Activated CD4-positive, alpha-beta T cell treated with anti-CD3 and anti-CD28 coated beads, Interleukin-2, amount 50 U/mL, for 4 hours (primary cell): ENCODE measurements around the gene PODN.

Experiments
- DNase-seq, 2 experiments: peaks; one replicate each; pipeline ENCODE4 v3.0.0-alpha.2; 2020

Gene PODN

GRCh38 chr1:53116933-53117600 is 55.1 kb downstream of the PODN start:
- DNase-seq = no peak

GRCh38 chr1:53117836-53118235 is 55.8 kb downstream of the PODN start:
- DNase-seq = no peak

GRCh38 chr1:53120659-53121058 is 58.6 kb downstream of the PODN start:
- DNase-seq = no peak

- DNase-seq = no peak
Measured at GRCh38 chr1:53121319-53122172, 59.5 kb downstream of the PODN start.

GRCh38 chr1:53122201-53122885 is 60.3 kb downstream of the PODN start:
- no peak for DNase-seq

- DNase-seq = no peak
Measured at GRCh38 chr1:53122961-53123413, 61.0 kb downstream of the PODN start.

- no peak for DNase-seq
Measured at GRCh38 chr1:53123453-53124140, 61.6 kb downstream of the PODN start.

GRCh38 chr1:53125122-53125521 is 63.1 kb downstream of the PODN start:
- DNase-seq = no peak

- DNase-seq = no peak
Measured at GRCh38 chr1:53125623-53126360, 63.8 kb downstream of the PODN start.

- no peak for DNase-seq
Measured at GRCh38 chr1:53126495-53126894, 64.5 kb downstream of the PODN start.

- DNase-seq = no peak
Measured at GRCh38 chr1:53127546-53127945, 65.5 kb downstream of the PODN start.

- DNase-seq = no peak
Measured at GRCh38 chr1:53128401-53128800, 66.4 kb downstream of the PODN start.

- no peak for DNase-seq
Measured at GRCh38 chr1:53129891-53130597, 68.0 kb downstream of the PODN start.

GRCh38 chr1:53130598-53130877 is 68.5 kb downstream of the PODN start:
- no peak for DNase-seq

- DNase-seq = no peak
Measured at GRCh38 chr1:53130878-53131589, 69.0 kb downstream of the PODN start.

- no peak for DNase-seq
Measured at GRCh38 chr1:53131590-53131938, 69.6 kb downstream of the PODN start.

- DNase-seq = no peak
Measured at GRCh38 chr1:53132176-53132575, 70.2 kb downstream of the PODN start.

- DNase-seq = no peak
Measured at GRCh38 chr1:53133261-53134041, 71.4 kb downstream of the PODN start.

GRCh38 chr1:53134042-53134485 is 72.1 kb downstream of the PODN start:
- no peak for DNase-seq
